GM06990 (cell line): Measurements from ENCODE around the gene TOGARAM2.

Source experiments
- DNase-seq: peaks from one replicate; pipeline ENCODE4 v3.0.0-alpha.2; 2011; ENCODE audit not compliant: insufficient read length; ENCODE audit errors: extremely low read depth
- H3K27me3 ChIP-seq: replicated peaks from 2 replicates; pipeline ENCODE4 v1.6.0; 2011; ENCODE audit warnings: low read length; ENCODE audit not compliant: control insufficient read depth, insufficient read depth
- H3K36me3 ChIP-seq: 2 replicates; pipeline ENCODE4 v1.5.1; 2011; ENCODE audit warnings: low read length; ENCODE audit not compliant: control insufficient read depth, insufficient read depth
- H3K4me3 ChIP-seq: replicated peaks from 2 replicates; pipeline ENCODE4 v1.5.1; 2011; ENCODE audit warnings: low read depth, mild to moderate bottlenecking, control low read depth, low read length
- CTCF ChIP-seq: IDR thresholded peaks from 2 replicates; pipeline ENCODE4 v1.5.1; 2011; ENCODE audit warnings: low read length, control low read depth, mild to moderate bottlenecking, inconsistent platforms; ENCODE audit not compliant: insufficient read depth, poor library complexity, severe bottlenecking

TOGARAM2 gene

GRCh38 chr2:29009270-29009669 lies 28.2 kb downstream of the TOGARAM2 start:
- Histone ChIP-seq H3K27me3 (no peaks in the 10 kb centered on the region), H3K36me3 (no peaks in the 10 kb centered on the region), H3K4me3 (no peak overlapping the region)
- TF ChIP-seq CTCF = no peak
- no peak for DNase-seq

GRCh38 chr2:29009711-29010677 lies 28.9 kb downstream of the TOGARAM2 start:
- Histone ChIP-seq H3K4me3 (no peak overlapping the region), H3K27me3 (no peaks in the 10 kb centered on the region), H3K36me3 (no peaks in the 10 kb centered on the region)
- no peak for TF ChIP-seq CTCF
- no peak for DNase-seq

- Histone ChIP-seq H3K27me3 (no peaks in the 10 kb centered on the region), H3K4me3 (no peak overlapping the region), H3K36me3 (no peaks in the 10 kb centered on the region)
- TF ChIP-seq CTCF = no peak
- no peak for DNase-seq
These were observed 29.8 kb downstream of the TOGARAM2 start for GRCh38 chr2:29010946-29011345.

- Histone ChIP-seq H3K36me3 (no peaks in the 10 kb centered on the region), H3K4me3 (no peak overlapping the region), H3K27me3 (no peaks in the 10 kb centered on the region)
- DNase-seq = no peak
- TF ChIP-seq CTCF = no peak
These were observed 30.4 kb downstream of the TOGARAM2 start for GRCh38 chr2:29011418-29012060.

GRCh38 chr2:29012211-29012681 lies 31.1 kb downstream of the TOGARAM2 start:
- no peak for TF ChIP-seq CTCF
- peak; percentile 44 for DNase-seq
- no peaks in the 10 kb centered on the region for H3K27me3 ChIP-seq

More at GRCh38 chr2:29012211-29012681, 31.1 kb downstream of the TOGARAM2 start:
- Histone ChIP-seq H3K36me3 (no peaks in the 10 kb centered on the region), H3K4me3 (no peak overlapping the region)
